Osteoblast (primary cell): ENCODE measurements around the gene PACS2. TPM values are rescaled to one million over a fixed set of nuclear protein-coding genes. Genes with fewer than 3 reads are reported as not detected.

Source experiments
- DNase-seq: peaks from one replicate; pipeline ENCODE4 v3.0.0; 2011; ENCODE audit warnings: low spot score, mixed read lengths; ENCODE audit not compliant: insufficient read length; ENCODE audit errors: missing footprints
- H2AFZ ChIP-seq: 2 replicates; pipeline ENCODE4 v1.6.0; 2011; ENCODE audit warnings: mild to moderate bottlenecking, low read length
- H3K27ac ChIP-seq: 2 replicates; pipeline ENCODE4 v1.5.1; 2011; ENCODE audit warnings: mild to moderate bottlenecking, low read depth, low read length, moderate library complexity
- H3K27me3 ChIP-seq: 2 replicates; pipeline ENCODE4 v1.6.0; 2012; ENCODE audit warnings: mild to moderate bottlenecking, control low read depth, inconsistent platforms, low read length, moderate library complexity; ENCODE audit not compliant: insufficient read depth
- H3K36me3 ChIP-seq: 2 replicates; pipeline ENCODE4 v1.5.1; 2011; ENCODE audit warnings: mild to moderate bottlenecking, low read length, control low read depth, moderate library complexity; ENCODE audit not compliant: insufficient read depth
- H3K4me1 ChIP-seq: 2 replicates; pipeline ENCODE4 v1.5.1; 2011; ENCODE audit warnings: mild to moderate bottlenecking, low read length, control low read depth, moderate library complexity; ENCODE audit not compliant: insufficient read depth
- H3K4me2 ChIP-seq: 2 replicates; pipeline ENCODE4 v1.6.0; 2011; ENCODE audit warnings: mild to moderate bottlenecking, low read length; ENCODE audit not compliant: insufficient read depth
- H3K4me3 ChIP-seq: fragments of 200-600 bp; sonication (generic); 3 replicates; pipeline ENCODE4 v1.5.1; 2012; ENCODE audit warnings: mild to moderate bottlenecking, low read length, inconsistent platforms; ENCODE audit not compliant: insufficient read depth
- H3K79me2 ChIP-seq: 2 replicates; pipeline ENCODE4 v1.6.0; 2012; ENCODE audit warnings: mild to moderate bottlenecking, low read length, control low read depth, inconsistent platforms; ENCODE audit not compliant: insufficient read depth
- H3K9me3 ChIP-seq: 2 replicates; pipeline ENCODE4 v1.5.1; 2011; ENCODE audit warnings: low read depth, low read length, control low read depth
- H4K20me1 ChIP-seq: 2 replicates; pipeline ENCODE4 v1.6.0; 2012; ENCODE audit warnings: mild to moderate bottlenecking, low read length, control low read depth; ENCODE audit not compliant: insufficient read depth
- CTCF ChIP-seq: IDR thresholded peaks from 2 replicates; pipeline ENCODE4 v1.5.1; 2011; ENCODE audit warnings: mild to moderate bottlenecking, low read depth, low read length, moderate library complexity; ENCODE audit errors: extremely low read depth
- total RNA-seq: library from RNA; depleted of rRNA; stranded (reverse); fragments of >200 nt; gene quantifications from 2 replicates; pipeline ENCODE4 v1.2.3, GENCODE V29; 2012

The PACS2 gene
- total RNA-seq, 1 donor, result 81.1 TPM

- H3K27me3 ChIP-seq, result no peaks in the 10 kb centered on the region
- no peak overlapping the region for H2AFZ ChIP-seq
- peaks cover 48% of the 10 kb centered on the region for H3K79me2 ChIP-seq
- H3K4me3 ChIP-seq, result no peak overlapping the region
- no peak for DNase-seq
- H3K36me3 ChIP-seq, result peaks cover 8% of the 10 kb centered on the region
- no peak for TF ChIP-seq CTCF
- H4K20me1 ChIP-seq, result peaks cover 32% of the 10 kb centered on the region
- H3K27ac ChIP-seq, result no peak overlapping the region
- no peaks in the 10 kb centered on the region for H3K9me3 ChIP-seq
- H3K4me1 ChIP-seq, result no peaks in the 10 kb centered on the region
- no peak overlapping the region for H3K4me2 ChIP-seq
These were observed 128.3 kb downstream of the PACS2 start for GRCh38 chr14:105442834-105443233.

- no peak for TF ChIP-seq CTCF
- no peak overlapping the region for H3K27ac ChIP-seq
- DNase-seq, result no peak
- no peak overlapping the region for H3K4me3 ChIP-seq
- peaks cover 42% of the 10 kb centered on the region for H3K79me2 ChIP-seq
- no peaks in the 10 kb centered on the region for H3K27me3 ChIP-seq
- H3K36me3 ChIP-seq, result peaks cover 8% of the 10 kb centered on the region
- H4K20me1 ChIP-seq, result peaks cover 20% of the 10 kb centered on the region
- H2AFZ ChIP-seq, result no peak overlapping the region
- no peaks in the 10 kb centered on the region for H3K9me3 ChIP-seq
- H3K4me2 ChIP-seq, result no peak overlapping the region
- H3K4me1 ChIP-seq, result no peaks in the 10 kb centered on the region
These were observed 130.3 kb downstream of the PACS2 start for GRCh38 chr14:105444859-105445258.

- H3K79me2 ChIP-seq, result peaks cover 37% of the 10 kb centered on the region
- no peak for TF ChIP-seq CTCF
- H4K20me1 ChIP-seq, result peaks cover 19% of the 10 kb centered on the region
- no peaks in the 10 kb centered on the region for H3K27me3 ChIP-seq
- no peaks in the 10 kb centered on the region for H3K9me3 ChIP-seq
- H3K4me1 ChIP-seq, result no peaks in the 10 kb centered on the region
- H3K27ac ChIP-seq, result no peak overlapping the region
- no peak overlapping the region for H2AFZ ChIP-seq
- DNase-seq, result no peak
- H3K4me2 ChIP-seq, result no peak overlapping the region
- H3K4me3 ChIP-seq, result no peak overlapping the region
- H3K36me3 ChIP-seq, result peaks cover 12% of the 10 kb centered on the region
These were observed 130.7 kb downstream of the PACS2 start for GRCh38 chr14:105445290-105445689.

- Histone ChIP-seq H3K27me3 (no peaks in the 10 kb centered on the region), H2AFZ (no peak overlapping the region), H3K4me3 (no peak overlapping the region), H3K79me2 (peaks cover 31% of the 10 kb centered on the region), H3K36me3 (peaks cover 20% of the 10 kb centered on the region), H3K27ac (no peak overlapping the region), H3K4me2 (no peak overlapping the region), H3K4me1 (no peaks in the 10 kb centered on the region), H4K20me1 (peaks cover 16% of the 10 kb centered on the region), H3K9me3 (no peaks in the 10 kb centered on the region)
- no peak for TF ChIP-seq CTCF
- no peak for DNase-seq
These were observed 131.6 kb downstream of the PACS2 start for GRCh38 chr14:105445901-105446845.
